Testis (tissue), 3 donors: Measurements from ENCODE around the gene ITGA11. TPM values are rescaled to one million over a fixed set of nuclear protein-coding genes. Genes with fewer than 3 reads are reported as not detected.

Source experiments
- DNase-seq: peaks from one replicate; pipeline ENCODE4 v3.0.0-alpha.2; 2019
- H3K27ac ChIP-seq, 2 donors: fragments of 200-600 bp; sonication (generic); one replicate each; pipeline ENCODE4 v1.5.1; 2019
- H3K27me3 ChIP-seq: fragments of 200-600 bp; sonication (generic); one replicate; pipeline ENCODE4 v1.5.1; 2019
- H3K36me3 ChIP-seq: fragments of 200-600 bp; sonication (generic); one replicate; pipeline ENCODE4 v1.5.1; 2017; ENCODE audit warnings: low read depth; ENCODE audit errors: missing control alignments
- H3K4me1 ChIP-seq: fragments of 200-600 bp; sonication (generic); one replicate; pipeline ENCODE4 v1.5.1; 2019
- H3K4me3 ChIP-seq, 2 donors: fragments of 200-600 bp; sonication (generic); one replicate each; pipeline ENCODE4 v1.5.1; 2017 to 2019
- H3K9me3 ChIP-seq: fragments of 200-600 bp; sonication (generic); one replicate; pipeline ENCODE4 v1.5.1; 2017
- CTCF ChIP-seq, 3 experiments: fragments of 450-650 bp in 2 of 3; fragments of 200-600 bp in 1 of 3; sonication (generic) in 1 of 3; IDR thresholded peaks; one replicate each; pipeline ENCODE4 v1.5.1; 2016 to 2019; ENCODE audit warnings: antibody characterized with exemption in 3 of 3, mild to moderate bottlenecking in 2 of 3, moderate library complexity in 1 of 3
- POLR2A ChIP-seq: fragments of 450-650 bp; IDR thresholded peaks from one replicate; pipeline ENCODE4 v1.6.1; 2017; ENCODE audit warnings: antibody characterized with exemption, mild to moderate bottlenecking, moderate library complexity
- WGBS, 2 donors: methylation state at CpG; one replicate each; pipeline ENCODE4 v1.1.5; 2018; 5-methylcytosine and 5-hydroxymethylcytosine counted together
- intact Hi-C: fragments of 100-400 bp; cut with DNase I; formaldehyde crosslinking; loops from one replicate; pipeline ENCODE4 v1.15.1; 2023; ENCODE audit warnings: low total_unique reads
- polyA plus RNA-seq: library from polyadenylated mRNA; stranded (reverse); fragments of 350-450 nt; fragmentation: Illumina TruSeq; extraction: RNeasy Lipid Tissue Mini Kit (QIAGEN cat#74804); gene quantifications from one replicate; pipeline ENCODE4 v1.2.3, GENCODE V29; 2014; ENCODE audit warnings: low read depth, low replicate concordance; ENCODE audit not compliant: insufficient read depth
- total RNA-seq, 2 donors: library from RNA; depleted of rRNA; stranded (reverse); fragments of >200 nt; gene quantifications; one replicate each; pipeline ENCODE4 v1.2.3, GENCODE V29; 2016

Gene ITGA11
- total and polyA plus RNA-seq, 3 donors from 2014 or later, result 4.3 to 6.6 (median 5.6) TPM

DNA sequence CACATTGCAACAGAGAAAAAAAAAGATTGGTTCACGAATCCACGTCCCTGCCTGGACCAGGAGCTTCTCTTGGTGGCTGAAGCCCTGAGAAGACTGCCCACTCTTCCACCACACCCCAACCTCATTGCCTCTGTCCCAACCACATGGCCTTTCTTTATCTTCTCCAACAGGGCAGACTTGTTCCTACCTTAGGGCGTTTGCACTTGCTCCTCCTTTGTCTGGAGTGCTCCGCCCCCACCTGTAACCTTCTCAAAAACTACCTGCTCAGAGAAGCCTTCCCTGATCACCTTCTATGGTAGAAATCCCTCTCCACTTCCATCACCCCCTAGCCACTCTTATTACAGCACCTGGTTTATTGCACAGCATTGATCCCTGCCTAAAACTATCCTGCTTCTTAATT is 64.7 kb downstream of the ITGA11 start:
- no peak for DNase-seq
- no peaks in the 10 kb centered on the region for H3K36me3 ChIP-seq
- TF ChIP-seq POLR2A (no peak), CTCF (IDR thresholded peaks at IDR 0.05) (no peak)
- intact Hi-C loops, result no loop called here
- 88 to 89% methylated on average over 4 of the region's 4 CpGs for WGBS, 2 donors
- H3K27ac ChIP-seq, result no peak overlapping the region
- no peak overlapping the region for H3K4me3 ChIP-seq
- peaks cover 41% of the 10 kb centered on the region for H3K4me1 ChIP-seq
- H3K27me3 ChIP-seq, result no peaks in the 10 kb centered on the region
- no peaks in the 10 kb centered on the region for H3K9me3 ChIP-seq

GRCh38 chr15:68366314-68366713 is 65.6 kb downstream of the ITGA11 start:
- H3K27ac ChIP-seq, result no peak overlapping the region
- TF ChIP-seq POLR2A (no peak), CTCF (IDR thresholded peaks at IDR 0.05) (no peak)
- H3K4me1 ChIP-seq, result peaks cover 39% of the 10 kb centered on the region
- intact Hi-C loops, result no loop called here
- H3K9me3 ChIP-seq, result no peaks in the 10 kb centered on the region
- no peaks in the 10 kb centered on the region for H3K27me3 ChIP-seq
- WGBS, 2 donors, result 77 to 80% methylated on average over 8 to 9 of the region's 9 CpGs
- H3K4me3 ChIP-seq, result no peak overlapping the region
- no peak for DNase-seq
- no peaks in the 10 kb centered on the region for H3K36me3 ChIP-seq

- H3K9me3 ChIP-seq, result no peaks in the 10 kb centered on the region
- TF ChIP-seq POLR2A (no peak), CTCF (IDR thresholded peaks at IDR 0.05) (no peak)
- intact Hi-C loops, result no loop called here
- H3K36me3 ChIP-seq, result no peaks in the 10 kb centered on the region
- no peak for DNase-seq
- H3K27ac ChIP-seq, result no peak overlapping the region
- no peaks in the 10 kb centered on the region for H3K27me3 ChIP-seq
- WGBS, 2 donors, result 64 to 77% methylated on average over 6 of the region's 6 CpGs
- no peak overlapping the region for H3K4me3 ChIP-seq
- peaks cover 34% of the 10 kb centered on the region for H3K4me1 ChIP-seq
Observed at GRCh38 chr15:68365770-68366169, 66.2 kb downstream of the ITGA11 start.

DNA sequence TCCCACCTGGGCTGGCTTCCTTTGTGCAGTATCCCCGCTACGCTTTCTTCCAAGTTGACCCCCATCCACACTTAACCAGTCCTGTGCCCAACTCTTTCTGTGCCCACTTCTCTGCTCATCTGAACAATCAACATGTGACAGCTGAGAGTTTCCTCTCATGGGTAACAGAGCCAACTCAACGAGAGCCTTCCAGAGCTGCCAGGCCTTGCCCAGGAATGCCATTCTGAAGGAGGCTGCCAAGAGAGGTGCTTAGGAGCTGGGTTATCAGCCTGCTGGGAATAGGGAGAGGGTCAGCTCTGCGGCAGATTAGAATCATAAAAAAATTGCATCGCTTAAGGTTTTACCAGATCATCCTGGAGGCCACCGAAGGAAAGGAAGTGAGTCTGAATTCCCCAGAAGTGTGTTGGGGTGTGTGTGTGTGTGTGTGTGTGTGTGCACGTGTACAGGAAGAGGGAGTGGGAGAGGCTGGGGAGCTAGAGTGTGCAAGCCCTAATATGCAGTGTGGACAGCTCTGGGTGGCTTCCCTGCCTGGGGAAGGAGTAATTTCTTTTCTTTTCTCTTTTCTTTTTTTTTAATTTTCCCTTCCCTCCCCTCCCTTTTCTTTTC is 66.7 kb downstream of the ITGA11 start:
- TF ChIP-seq CTCF (IDR thresholded peaks at IDR 0.05), result no peak
- TF ChIP-seq POLR2A, result no peak
- no peaks in the 10 kb centered on the region for H3K36me3 ChIP-seq
- H3K9me3 ChIP-seq, result no peaks in the 10 kb centered on the region
- 58 to 77% methylated on average over 7 of the region's 7 CpGs for WGBS, 2 donors
- H3K27ac ChIP-seq, result peak overlapping the region; percentile 58 to 78
- peaks cover 28% of the 10 kb centered on the region for H3K4me1 ChIP-seq
- peak; percentile 37 for DNase-seq
- no peaks in the 10 kb centered on the region for H3K27me3 ChIP-seq
- intact Hi-C loops, result no loop called here
- H3K4me3 ChIP-seq, result no peak overlapping the region

- no peak for DNase-seq
- no peaks in the 10 kb centered on the region for H3K36me3 ChIP-seq
- H3K27me3 ChIP-seq, result no peaks in the 10 kb centered on the region
- intact Hi-C loops, result no loop called here
- no peak overlapping the region for H3K4me3 ChIP-seq
- H3K27ac ChIP-seq, result peak overlapping the region; percentile 58 to 78
- TF ChIP-seq CTCF (IDR thresholded peaks at IDR 0.05), result no peak
- no peak for TF ChIP-seq POLR2A
- H3K9me3 ChIP-seq, result no peaks in the 10 kb centered on the region
- WGBS, 2 donors, result 43 to 66% methylated on average over 6 to 11 of the region's 11 CpGs
- H3K4me1 ChIP-seq, result peaks cover 27% of the 10 kb centered on the region
Observed at GRCh38 chr15:68364660-68365035, 67.3 kb downstream of the ITGA11 start.
